HG03521 (cell line): ENCODE results near the gene CELF4.

ENCODE experiments used
- ATAC-seq: cut with Tn5 transposase; IDR thresholded peaks from one replicate; pipeline ENCODE4 v1.9.1; 2021; ENCODE audit warnings: mild to moderate bottlenecking, moderate library complexity; ENCODE audit not compliant: unreplicated experiment

The CELF4 gene

GRCh38 chr18:37565101-37565976 is at the start of gene CELF4:
Gene CELF4 (minus strand): TSS chr18:37565798.
- ATAC-seq = no peak

GRCh38 chr18:37613253-37613565 is 47.6 kb upstream of the CELF4 start:
- no peak for ATAC-seq

DNA sequence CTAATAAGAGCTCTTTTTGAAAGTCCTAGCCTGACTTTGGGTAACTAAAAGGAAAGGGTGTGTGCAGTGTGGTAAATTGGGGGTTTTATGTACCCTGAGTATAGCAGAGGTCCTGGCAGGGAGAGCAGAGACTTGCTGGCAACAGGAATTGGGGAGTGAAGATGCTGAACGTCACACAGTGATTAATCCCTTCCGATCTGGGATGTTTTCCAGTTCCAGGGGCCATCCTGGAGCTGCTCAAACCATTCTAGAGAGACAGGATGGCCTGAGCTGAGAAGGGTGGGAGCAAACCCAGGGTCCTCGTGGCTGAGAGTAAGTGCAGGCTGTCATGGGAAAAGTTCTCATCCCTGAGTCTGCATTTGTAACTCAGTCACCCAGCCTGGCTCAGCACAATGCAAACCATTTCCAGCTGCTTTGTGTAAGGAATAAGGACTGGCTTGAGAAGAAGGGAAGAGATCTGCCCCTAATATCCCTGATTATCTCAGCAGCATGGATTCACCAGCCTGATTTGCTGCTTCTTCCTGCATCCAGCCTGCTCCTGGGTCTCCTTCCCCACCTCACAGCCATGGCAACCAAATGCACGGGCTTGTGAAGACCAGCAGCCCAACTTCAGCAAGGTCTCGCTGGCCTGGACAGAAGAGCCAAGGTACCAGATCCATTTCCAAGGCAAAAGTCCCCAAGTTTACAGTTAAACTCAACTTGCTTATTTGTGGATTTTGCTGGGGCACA is 47.1 kb upstream of the CELF4 start:
- ATAC-seq = no peak

DNA sequence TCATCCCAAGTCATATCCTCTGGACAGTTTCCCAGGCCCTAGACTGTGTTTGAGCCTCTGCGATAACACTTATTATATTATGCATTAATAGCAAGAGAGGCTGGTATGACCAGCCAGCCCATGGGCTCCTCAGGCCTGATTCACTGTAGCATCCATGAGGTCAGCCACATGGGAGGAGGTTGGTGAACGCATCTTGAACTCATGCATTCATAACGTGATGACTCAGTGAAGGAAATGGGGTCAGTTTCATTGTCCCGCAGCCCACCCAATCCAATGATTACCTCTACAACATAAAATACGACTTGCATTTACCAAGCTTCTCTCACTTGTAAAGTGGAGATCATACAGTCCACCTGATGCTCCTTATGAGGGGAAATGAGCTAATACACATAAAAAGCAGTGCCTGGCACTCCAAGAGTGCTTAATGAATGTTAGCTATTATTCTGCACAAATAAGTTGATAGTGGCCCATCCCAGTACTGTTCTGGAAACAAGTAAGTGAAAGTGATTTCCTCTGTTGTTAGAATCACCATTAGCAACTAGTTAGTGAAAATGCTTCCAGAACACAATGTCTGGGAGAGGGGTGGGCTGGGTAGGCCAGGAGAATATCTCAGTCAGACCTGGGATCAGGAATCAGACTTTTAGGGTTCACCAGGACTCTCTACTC is 46.1 kb upstream of the CELF4 start:
- ATAC-seq = no peak

DNA sequence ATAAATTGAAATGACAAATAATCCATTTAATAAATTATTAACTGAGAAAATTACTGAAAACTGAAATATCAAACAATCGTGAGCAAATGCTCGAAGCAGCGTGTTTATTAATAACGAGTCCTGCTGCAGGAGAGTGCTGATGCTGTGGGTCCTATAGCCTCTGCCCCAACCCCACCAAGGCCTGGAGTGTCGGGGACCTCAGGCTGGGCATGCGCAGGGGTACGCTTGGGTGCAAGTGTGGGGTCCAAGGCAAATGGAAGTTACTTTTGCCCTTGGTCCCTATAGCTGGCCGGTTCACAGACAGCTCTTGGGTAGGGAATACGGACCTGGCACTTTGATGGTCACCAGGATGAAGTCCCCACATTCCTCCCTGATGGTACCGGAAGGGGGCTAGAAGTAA is 43.3 kb upstream of the CELF4 start:
- no peak for ATAC-seq

DNA sequence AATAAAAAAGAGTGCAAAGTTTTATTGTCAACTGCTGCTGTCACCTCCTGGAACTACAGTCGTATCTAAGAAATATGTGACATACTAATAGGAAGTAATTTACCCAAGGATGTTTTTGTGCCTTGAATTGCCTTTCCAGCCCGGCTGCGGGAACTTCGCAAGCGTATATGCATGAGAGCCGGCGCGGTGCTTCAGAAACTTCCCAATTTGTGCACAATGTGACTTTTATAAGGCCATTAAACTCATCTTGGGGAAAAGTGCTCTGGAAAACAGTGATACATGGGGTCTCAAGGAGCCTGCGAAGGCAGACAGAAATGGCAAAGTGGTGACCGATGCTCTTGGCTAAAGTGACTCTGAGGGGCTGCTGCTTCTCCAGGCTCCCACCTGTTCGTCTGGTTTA is 41.7 kb upstream of the CELF4 start:
- no peak for ATAC-seq

- ATAC-seq = no peak
Measured at GRCh38 chr18:37604032-37604431, 38.4 kb upstream of the CELF4 start.

DNA sequence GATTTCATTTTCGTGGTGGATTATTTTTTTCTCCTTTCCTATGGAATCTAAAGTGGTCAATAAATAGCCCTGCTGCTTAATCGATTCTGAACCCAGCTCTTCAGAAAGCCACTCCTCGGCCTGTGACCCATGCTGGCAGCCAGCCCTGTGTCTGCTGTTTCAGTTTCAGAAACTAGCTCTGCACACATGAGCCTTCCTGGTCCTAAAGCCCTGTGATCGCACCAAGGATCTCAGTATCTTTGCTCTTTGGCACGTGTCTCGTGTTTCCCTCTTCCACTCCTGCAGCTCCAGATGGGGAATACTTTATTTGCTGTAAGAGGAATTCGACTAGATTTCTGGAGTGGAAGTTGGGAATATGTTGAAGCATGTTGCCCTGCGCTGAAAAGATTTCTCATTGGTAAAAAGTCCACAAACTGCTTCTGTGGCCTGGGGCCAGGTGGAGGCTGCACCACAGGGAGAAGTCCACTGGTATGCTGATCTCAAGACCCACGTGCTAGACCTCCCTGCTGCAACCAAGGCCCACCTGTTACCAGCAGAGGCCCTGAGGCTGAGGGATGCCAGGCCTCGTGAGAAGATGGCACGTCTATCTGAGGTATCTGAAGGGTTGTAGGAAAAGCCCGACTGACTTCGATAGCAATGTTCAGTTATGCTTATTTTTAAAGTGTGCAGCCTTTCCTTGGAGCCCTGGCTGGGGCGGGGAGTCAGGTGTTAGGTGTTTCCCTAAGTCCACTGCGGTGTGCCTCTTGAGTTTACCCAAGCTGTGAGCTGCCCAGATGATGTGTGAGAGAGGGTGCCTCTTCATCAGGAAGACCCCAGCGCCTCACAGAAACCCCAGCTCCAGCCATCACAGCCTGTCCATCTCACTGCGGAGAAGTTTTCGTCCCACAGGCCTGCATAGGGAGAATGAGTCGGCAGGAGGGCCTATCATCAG is 33.6 kb upstream of the CELF4 start:
- ATAC-seq = no peak

GRCh38 chr18:37598396-37598795 is 32.8 kb upstream of the CELF4 start:
- no peak for ATAC-seq

DNA sequence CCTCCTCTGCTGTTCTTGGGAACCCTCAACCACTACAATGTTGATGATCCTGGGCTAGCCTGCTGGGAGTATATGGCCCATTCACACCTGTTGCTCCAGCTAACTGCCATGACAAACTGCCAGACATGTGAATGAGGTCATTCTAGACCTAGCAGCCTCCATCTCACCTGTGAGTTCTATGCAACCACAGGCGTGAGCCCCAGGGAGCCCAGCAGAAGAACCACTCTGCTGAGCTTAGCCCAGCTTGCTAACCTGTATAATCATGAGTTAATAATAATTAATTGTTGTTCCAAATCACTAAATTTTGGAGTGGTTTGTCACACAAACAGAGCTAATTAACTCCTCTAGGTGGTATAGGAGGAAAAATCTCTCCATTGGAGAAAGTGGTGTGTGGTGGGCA is 24.7 kb upstream of the CELF4 start:
- no peak for ATAC-seq

GRCh38 chr18:37588289-37588688 is 22.7 kb upstream of the CELF4 start:
- no peak for ATAC-seq

DNA sequence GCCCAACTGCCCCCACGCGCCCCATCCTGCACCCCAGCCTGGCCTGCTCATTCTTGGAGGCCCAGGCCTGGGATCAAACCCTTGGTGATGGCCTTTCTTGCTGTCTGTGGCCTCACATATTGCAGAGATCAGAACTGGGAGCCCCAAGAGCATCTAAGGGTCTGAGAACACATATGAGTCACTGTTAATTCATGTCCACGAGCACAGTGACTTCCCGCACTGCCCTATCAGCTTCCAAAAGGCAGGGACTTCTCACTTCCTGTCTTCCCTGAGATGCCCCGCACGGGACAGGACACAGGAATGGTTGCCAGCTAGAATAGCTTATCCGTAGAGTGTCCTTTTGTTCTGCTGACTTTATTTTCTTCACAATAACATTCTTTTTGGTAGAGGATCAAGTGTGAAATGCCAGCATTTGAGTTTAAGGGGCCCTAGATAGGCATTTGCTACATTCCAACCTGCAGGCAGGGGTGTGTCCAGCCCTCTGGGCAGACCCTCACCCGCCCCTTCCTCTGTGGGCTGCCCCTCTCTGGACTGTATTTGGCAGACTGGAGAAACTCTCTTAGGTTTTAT is 21.1 kb upstream of the CELF4 start:
- ATAC-seq = no peak

GRCh38 chr18:37584952-37585695 is 19.5 kb upstream of the CELF4 start:
- ATAC-seq = no peak

- ATAC-seq = no peak
Measured at GRCh38 chr18:37584217-37584616, 18.6 kb upstream of the CELF4 start.

- ATAC-seq = no peak
Measured at GRCh38 chr18:37582261-37582660, 16.7 kb upstream of the CELF4 start.

- ATAC-seq = peak; percentile 69
Measured at GRCh38 chr18:37578886-37579513, 13.4 kb upstream of the CELF4 start.

DNA sequence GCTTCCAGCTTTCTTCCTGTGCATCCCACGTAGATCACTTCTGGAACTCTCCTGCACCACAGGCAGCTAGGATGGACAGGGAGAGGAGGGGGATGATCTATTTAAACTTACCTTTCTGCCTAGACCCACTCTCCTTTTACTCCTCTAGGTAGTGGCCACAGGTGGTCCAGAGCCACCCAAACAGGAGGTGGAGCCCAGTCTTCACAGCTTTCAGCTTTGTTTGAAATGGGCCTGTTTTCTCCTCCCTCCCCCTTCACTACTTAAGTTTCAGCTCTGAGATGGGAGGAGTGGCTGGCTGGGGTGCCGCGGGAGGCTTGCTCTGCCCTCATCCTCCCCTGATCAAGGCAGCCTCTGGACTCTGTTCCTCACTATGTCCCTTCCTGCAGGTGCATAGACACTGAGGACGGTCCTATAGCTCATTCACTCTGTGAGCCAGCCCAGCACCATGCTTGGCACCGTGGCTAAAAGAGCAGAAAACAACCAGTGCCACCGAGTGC is 12.6 kb upstream of the CELF4 start:
- ATAC-seq = no peak

DNA sequence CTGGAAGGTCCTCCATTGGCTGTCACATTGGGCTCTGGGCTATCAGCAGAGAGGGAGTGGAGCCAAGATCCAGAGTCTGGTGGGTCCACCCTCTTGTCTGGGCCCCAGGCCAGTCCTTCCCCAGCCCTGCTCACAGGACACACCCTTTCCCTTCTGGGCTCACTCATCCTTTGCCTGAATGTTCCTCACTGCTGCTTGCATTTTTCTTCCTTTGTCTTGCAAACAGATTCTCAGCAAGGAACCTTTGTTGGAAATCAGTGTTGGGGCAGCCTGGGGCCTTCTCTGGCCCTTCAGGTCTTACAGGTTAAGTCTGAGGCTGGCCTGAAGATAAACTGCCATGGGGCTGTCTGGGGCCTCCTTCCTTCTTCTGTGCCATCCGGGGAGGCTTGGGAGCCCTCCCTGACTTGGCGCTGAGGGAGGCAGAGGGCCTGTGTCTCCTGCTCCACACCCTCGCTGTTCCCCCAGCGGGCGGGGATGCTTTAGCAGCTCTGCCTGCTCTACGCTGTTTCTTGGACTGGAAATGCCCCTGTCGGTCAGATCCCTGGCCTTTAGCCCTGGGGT is 11.5 kb upstream of the CELF4 start:
- ATAC-seq = no peak

DNA sequence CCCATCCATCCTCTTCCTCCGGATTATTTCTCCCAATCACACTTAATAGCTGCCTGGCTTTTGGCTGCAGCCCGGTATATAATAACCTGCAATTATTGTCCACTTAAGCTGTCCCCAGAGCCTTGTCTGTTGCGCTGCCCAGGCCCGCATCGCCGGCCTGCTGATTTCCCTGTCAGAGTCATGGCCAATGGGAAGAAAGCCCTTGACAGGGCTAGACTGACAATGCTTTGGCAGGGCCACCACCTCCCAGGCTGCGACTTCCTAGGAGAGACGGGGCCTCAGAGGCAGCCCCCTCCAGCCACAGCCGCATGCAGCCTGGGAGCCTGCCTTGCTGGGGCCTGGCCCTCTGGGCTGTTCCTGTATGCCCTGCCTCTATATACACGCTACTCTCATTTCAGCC is 10.0 kb upstream of the CELF4 start:
- no peak for ATAC-seq
